LNCaP clone FGC (cell line): ENCODE measurements around the gene MASP1.

ENCODE experiments used
- DNase-seq: peaks from one replicate; pipeline ENCODE4 v3.0.0-alpha.2; 2011; ENCODE audit warnings: low read depth
- H3K4me3 ChIP-seq: 2 replicates; pipeline ENCODE4 v1.5.1; 2011; ENCODE audit warnings: mild to moderate bottlenecking, low read depth, low read length, control low read depth
- TF ChIP-seq, protein P1 (sequence below): IDR thresholded peaks from 2 replicates; pipeline ENCODE4 v1.5.1; 2012; ENCODE audit warnings: mild to moderate bottlenecking; ENCODE audit not compliant: control insufficient read depth, insufficient read depth; ENCODE audit errors: extremely low read depth

MASP1 gene

GRCh38 chr3:187276397-187277128 lies 15.0 kb downstream of the MASP1 start:
- H3K4me3 ChIP-seq: no peak overlapping the region
- TF ChIP-seq, protein P1, sequence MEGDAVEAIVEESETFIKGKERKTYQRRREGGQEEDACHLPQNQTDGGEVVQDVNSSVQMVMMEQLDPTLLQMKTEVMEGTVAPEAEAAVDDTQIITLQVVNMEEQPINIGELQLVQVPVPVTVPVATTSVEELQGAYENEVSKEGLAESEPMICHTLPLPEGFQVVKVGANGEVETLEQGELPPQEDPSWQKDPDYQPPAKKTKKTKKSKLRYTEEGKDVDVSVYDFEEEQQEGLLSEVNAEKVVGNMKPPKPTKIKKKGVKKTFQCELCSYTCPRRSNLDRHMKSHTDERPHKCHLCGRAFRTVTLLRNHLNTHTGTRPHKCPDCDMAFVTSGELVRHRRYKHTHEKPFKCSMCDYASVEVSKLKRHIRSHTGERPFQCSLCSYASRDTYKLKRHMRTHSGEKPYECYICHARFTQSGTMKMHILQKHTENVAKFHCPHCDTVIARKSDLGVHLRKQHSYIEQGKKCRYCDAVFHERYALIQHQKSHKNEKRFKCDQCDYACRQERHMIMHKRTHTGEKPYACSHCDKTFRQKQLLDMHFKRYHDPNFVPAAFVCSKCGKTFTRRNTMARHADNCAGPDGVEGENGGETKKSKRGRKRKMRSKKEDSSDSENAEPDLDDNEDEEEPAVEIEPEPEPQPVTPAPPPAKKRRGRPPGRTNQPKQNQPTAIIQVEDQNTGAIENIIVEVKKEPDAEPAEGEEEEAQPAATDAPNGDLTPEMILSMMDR: no peak
- no peak for DNase-seq

DNA sequence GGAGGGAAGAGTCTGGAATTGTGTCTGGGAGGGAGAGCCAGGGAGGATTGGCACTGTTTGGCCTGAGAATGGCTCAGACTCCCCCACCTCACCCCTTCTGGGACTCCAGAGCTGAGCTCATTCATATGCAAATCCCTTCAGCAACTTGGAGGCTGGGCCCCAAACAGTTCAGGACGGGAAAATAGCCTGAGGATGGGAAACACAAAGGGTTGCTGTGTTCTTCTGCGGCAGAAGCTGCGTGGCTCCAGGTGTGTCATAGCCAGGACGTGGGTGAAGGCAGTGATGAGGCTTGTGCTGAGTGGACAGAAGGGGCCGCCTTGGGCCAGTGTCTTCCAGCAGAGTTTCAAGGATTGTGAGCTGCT lies 16.6 kb downstream of the MASP1 start:
- DNase-seq: no peak
- no peak overlapping the region for H3K4me3 ChIP-seq
- TF ChIP-seq, protein P1: no peak

DNA sequence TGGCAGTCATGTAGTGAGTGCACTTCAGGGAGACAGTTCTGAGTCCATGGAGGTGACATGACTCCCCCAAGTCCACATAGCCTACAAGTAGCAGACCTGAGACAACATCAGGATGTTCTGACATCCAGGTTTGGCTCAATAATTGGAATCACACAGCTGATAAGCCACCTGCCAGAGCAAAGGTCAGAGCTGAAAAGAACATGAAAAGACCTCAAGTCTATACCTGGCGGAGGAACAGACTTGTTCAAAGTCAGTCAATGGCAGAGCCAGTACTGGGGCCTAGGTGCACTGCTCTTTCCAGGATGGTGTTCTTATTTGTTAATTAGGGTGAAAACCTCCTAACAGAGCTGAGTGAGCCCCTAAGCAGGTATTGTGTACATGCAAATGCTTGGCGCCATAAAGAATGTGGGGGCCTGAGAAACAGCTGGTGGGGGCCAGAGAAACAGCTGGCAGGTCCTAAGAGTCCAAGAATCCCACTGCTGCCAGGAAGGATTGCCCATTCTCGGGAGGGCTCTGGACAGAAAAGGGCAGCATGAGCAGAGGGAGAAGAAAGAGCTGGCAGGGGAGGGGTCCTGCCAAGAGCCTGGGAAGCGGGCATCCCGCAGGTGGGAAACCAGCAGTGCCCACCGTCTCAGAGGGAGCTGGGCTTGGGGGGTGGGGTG lies 17.1 kb downstream of the MASP1 start:
- no peak for DNase-seq
- TF ChIP-seq, protein P1: no peak
- H3K4me3 ChIP-seq: no peak overlapping the region

GRCh38 chr3:187271582-187271981 lies 20.0 kb downstream of the MASP1 start:
- TF ChIP-seq, protein P1: no peak
- no peak overlapping the region for H3K4me3 ChIP-seq
- DNase-seq: no peak

GRCh38 chr3:187269486-187269885 lies 22.1 kb downstream of the MASP1 start:
- no peak overlapping the region for H3K4me3 ChIP-seq
- DNase-seq: no peak
- TF ChIP-seq, protein P1: no peak

- H3K4me3 ChIP-seq: no peak overlapping the region
- TF ChIP-seq, protein P1: no peak
- no peak for DNase-seq
These were observed 24.2 kb downstream of the MASP1 start for GRCh38 chr3:187267306-187267705.

- TF ChIP-seq, protein P1: no peak
- no peak overlapping the region for H3K4me3 ChIP-seq
- no peak for DNase-seq
These were observed 24.8 kb downstream of the MASP1 start for GRCh38 chr3:187266691-187267090.
